SKM-1 treated with dmso at 0.1 percent for 144 hours (cell line): ENCODE measurements around the gene KLB.
"Not testable (repeated sequence)": the region's sequence is repeated elsewhere in the genome, so short reads cannot be mapped to it uniquely, and the experiment has no call there.

Source experiments
- DNase-seq: peaks from one replicate; lab custom pipeline; 2025; ENCODE audit not compliant: unreplicated experiment; lab: John Stamatoyannopoulos, UW

The KLB gene

DNA sequence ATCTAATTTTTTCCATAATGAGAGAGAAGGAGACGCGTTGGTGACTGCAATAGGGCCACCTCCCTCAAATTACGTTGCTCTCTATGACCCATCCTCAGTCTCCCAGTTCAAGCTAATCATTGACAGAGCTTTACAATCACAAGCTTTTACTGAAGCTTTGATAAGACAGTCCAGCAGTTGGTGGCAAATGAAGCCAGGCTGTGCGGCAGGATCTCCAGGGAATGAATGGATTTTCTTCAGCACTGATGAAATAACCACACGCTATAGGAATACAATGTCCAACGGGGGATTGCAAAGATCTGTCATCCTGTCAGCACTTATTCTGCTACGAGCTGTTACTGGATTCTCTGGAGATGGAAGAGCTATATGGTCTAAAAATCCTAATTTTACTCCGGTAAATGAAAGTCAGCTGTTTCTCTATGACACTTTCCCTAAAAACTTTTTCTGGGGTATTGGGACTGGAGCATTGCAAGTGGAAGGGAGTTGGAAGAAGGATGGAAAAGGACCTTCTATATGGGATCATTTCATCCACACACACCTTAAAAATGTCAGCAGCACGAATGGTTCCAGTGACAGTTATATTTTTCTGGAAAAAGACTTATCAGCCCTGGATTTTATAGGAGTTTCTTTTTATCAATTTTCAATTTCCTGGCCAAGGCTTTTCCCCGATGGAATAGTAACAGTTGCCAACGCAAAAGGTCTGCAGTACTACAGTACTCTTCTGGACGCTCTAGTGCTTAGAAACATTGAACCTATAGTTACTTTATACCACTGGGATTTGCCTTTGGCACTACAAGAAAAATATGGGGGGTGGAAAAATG, at the start of gene KLB:
Gene KLB, plus strand, starts transcription at position 168 of the 821 bp plus-strand sequence. Its CDS starts 20 bp downstream, at position 188.
- DNase-seq = no peak

DNA sequence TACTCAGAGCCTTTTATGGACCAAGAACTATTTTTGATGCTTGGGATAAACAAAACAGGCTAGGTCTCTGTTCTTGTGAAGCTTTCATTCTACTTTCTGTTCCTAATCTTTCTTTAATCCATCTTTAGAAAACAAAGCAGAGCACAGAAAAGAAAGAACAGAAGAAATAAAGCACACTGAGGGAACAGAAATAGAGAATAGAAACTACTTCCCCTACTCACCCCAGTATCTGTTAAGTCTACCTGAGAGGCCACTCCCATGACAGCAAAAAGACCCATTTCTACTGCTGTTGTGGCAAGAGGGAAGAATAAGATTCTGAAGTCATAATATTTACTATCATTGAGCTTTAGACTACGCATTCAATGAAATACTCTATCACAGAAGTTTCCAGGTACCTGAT, 49.7 kb upstream of the KLB start:
- no peak for DNase-seq

DNA sequence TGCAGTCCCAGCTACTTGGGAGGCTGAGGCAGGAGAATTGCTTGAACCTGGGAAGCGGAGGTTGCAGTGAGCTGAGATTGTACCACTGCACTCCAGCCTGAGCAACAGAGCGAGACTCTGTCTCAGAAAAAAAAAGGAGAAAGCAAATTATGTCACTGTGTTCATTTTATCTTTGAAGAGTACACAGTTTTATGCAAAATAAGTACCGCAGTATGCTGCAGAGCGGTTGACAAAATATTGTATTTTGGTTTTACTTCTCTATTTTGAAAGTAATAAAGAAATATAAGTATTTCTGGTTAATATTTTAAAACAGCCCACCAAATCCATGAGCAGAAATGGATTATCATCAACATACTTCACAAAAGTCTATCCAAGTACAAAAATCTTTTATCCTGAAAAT, 46.1 kb upstream of the KLB start:
- DNase-seq = not testable (repeated sequence)

DNA sequence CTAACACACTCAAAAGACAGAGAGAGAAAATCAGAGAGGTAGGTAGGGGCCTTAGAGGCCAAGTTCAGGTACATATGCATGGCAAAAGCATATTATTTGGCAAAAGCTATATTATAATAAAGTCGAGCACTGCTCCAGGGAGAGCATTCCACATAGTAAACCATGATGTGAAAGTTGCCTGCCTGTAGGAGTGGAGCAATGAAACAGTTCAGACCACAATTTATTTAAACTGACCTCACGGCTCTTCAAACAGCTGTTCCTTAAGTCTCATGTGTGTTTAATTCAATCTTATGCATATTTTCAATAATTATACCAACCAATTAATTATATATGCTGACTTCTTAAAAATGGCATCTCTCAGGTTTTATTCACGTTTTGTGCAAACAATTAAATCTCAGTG, 43.9 kb upstream of the KLB start:
- DNase-seq = no peak

GRCh38 chr4:39363773-39364393, 42.8 kb upstream of the KLB start:
- DNase-seq = no peak

- no peak for DNase-seq
These were observed 41.4 kb upstream of the KLB start for GRCh38 chr4:39365360-39365759.

DNA sequence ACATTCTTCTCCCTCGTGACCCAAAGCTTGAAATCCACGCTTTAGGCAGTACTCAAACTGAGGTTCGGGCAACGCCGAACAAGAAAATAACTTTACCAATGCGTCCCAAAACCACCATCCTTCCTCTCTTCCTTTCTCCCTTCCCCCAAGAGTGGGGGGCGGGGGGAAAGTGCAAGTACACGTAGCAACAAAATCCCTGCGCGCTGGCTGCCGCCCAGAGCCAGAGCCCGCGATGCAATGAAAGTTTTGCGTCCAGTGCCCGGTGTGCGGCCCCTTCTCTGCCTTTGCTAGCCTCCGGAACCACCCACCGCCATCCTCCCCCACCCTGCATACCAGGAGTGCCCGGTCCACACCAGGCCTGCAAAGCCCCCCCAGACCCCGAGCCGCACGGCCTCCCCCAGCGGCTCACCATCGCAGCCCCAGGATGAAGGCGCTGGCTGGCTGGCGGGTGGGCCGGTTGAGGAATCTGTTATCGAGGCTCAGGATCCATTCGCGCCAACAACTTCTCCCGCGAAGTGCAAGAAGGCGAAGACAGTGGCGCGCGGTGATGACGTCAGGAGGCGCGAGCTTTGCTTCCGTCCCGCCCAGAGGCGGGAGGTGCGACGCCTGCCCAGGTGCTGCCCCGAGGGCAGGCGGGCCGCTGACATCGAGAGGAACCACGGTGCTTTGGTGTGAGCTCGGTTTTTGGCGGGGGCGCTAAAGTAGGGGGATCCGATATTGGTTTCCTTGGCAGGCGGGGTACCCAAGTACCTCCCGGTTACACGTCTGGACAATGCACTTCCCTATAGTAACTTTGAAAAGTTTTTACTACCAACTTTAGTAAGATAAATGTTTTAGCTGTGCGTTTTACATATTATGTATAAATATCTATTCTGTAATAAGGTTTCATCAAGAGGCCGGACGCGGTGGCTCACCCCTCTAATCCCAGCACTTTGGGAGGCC, 40.6 kb upstream of the KLB start, which contains the start of gene RFC1:
Gene RFC1, minus strand, starts transcription at position 533 of the 942 bp plus-strand sequence. Its CDS starts 121 bp downstream, at position 412.
- DNase-seq = peak; percentile 75

- DNase-seq = no peak
These were observed 39.6 kb upstream of the KLB start for GRCh38 chr4:39367166-39367565.

DNA sequence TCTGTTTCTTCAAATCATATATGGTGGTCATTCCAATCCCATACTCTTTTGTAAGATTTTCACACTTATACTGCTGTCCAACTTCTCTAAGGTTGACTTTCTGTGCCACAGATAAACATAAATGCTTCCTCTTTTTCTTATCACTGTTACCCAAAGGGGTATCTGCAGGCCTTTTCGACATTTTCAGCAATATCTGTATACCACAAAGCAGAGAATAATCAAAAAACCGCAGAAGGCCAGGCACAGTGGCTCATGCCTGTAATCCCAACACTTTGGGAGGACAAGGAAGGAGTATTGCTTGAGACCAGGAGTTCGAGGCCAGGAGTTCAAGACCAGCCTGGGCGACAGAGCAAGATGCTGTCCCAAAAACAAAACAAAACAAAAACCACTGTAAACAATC, 37.4 kb upstream of the KLB start:
- DNase-seq = no peak

- not testable (repeated sequence) for DNase-seq
These were observed 35.5 kb upstream of the KLB start for GRCh38 chr4:39371209-39371608.

- DNase-seq = no peak
These were observed 31.3 kb upstream of the KLB start for GRCh38 chr4:39375478-39375877.

DNA sequence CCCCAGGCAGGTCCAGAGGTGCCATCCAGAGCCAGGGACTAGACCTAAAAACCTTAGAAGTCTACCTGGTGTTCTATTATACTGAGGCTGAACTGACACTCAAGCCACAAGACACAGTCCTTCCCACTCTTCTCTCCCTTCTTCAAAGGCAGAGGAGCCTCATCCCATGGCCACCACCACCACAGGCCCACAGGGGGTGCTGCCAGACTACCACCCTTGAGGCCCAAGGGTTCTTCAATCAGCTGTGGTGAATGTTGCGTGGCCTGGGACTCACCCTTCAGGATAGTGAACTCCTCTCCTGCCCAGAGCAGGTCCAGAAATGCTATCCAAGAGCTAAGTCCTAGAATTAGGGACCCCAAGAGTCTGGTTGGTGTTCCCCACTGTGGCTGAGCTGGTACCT, 23.0 kb upstream of the KLB start:
- no peak for DNase-seq

- DNase-seq = no peak
These were observed 22.2 kb upstream of the KLB start for GRCh38 chr4:39384563-39384962.

- DNase-seq = no peak
These were observed 16.1 kb upstream of the KLB start for GRCh38 chr4:39390603-39391002.

DNA sequence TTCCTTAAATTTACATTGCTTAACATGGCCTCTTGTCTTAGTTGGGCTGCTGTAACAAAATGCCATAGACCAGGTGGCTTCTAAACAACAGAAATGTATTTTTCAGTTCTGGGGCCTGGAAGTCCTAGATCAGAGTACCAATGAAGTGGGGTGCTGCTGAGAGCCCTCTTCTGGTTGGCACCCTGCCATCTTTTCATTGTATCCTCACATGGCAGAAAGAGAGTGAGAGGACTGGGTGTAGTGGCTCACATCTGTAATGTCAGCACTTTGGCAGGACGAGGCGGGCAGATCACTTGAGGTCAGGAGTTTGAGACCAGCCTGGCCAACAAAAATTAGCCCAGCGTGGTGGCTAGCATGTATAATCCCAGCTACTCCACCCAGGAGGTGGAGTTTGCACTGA, 12.0 kb upstream of the KLB start:
- no peak for DNase-seq

GRCh38 chr4:39401640-39402039, 5.1 kb upstream of the KLB start:
- not testable (repeated sequence) for DNase-seq

DNA sequence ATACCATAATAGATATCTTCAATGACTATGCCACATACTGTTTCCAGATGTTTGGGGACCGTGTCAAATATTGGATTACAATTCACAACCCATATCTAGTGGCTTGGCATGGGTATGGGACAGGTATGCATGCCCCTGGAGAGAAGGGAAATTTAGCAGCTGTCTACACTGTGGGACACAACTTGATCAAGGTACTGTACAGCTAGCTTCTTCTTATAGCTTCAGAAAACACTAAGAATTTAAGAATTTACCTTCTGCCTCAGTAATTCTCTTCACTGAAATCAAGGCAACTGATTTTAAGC, 805 bp downstream of the KLB start:
- no peak for DNase-seq

DNA sequence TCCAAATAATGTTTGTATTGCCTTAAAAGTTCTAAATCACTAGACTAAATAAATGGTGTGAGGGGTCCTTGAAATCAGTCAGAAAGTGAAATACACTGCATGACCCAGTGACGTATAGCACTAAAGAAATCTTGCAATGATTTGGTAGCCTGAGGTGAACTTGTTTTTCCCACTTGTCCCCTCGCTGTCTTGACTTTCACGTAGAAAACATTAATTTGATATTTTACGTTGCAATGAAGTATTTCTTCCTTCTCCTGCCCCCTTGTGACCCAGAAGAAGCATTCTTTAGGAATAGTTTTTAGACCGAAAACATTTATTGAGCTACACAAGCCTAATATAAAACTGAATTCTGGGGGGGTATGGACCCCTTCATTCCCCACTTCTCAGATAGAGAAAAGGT, 3.7 kb downstream of the KLB start:
- DNase-seq = no peak

GRCh38 chr4:39411561-39411960, 4.8 kb downstream of the KLB start:
- DNase-seq = not testable (repeated sequence)

DNA sequence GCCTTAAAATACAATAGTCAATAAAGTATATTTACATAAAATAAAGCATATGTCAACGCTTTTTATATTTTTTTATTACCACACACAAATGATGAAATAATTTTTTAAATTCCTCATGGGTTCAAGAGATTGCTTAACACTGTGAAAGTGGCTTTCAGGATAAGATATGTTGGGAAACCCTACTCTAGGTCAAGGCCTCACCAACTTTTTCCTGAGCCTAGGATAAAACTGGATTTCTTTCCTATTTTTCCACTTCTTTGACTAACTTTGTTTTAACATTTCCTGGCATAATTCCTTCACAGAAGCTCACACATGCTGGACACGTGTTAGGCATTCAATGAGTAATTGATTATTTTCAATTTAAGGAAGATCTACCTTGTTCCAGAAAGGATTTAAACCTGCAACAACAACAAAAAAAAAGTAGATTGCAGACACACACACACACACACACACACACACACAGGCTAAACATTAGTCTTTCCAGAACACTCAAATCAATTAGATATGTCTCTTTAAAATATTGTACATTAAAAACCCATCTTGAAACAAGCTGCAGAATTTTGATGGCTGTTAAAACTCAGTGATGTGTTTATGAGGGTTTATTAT, 9.1 kb downstream of the KLB start:
- no peak for DNase-seq

GRCh38 chr4:39422247-39422646, 15.5 kb downstream of the KLB start:
- DNase-seq = no peak
